NOMO-1 treated with dmso at 0.1 percent for 144 hours (cell line): ENCODE results near the gene RAPGEF4.

Experiments used
- DNase-seq: peaks from one replicate; lab custom pipeline; 2025; ENCODE audit not compliant: unreplicated experiment; lab: John Stamatoyannopoulos, UW

The RAPGEF4 gene

GRCh38 chr2:172894689-172895387 is 159.2 kb downstream of the RAPGEF4 start:
- DNase-seq = no peak

- DNase-seq = no peak
Observed at GRCh38 chr2:172896661-172897081, 161.0 kb downstream of the RAPGEF4 start.

- no peak for DNase-seq
Observed at GRCh38 chr2:172900871-172901270, 165.2 kb downstream of the RAPGEF4 start.

- no peak for DNase-seq
Observed at GRCh38 chr2:172901913-172902312, 166.3 kb downstream of the RAPGEF4 start.

GRCh38 chr2:172904236-172904635 is 168.6 kb downstream of the RAPGEF4 start:
- DNase-seq = no peak

GRCh38 chr2:172905937-172906811 is 170.5 kb downstream of the RAPGEF4 start:
- no peak for DNase-seq

- no peak for DNase-seq
Observed at GRCh38 chr2:172908275-172908674, 172.6 kb downstream of the RAPGEF4 start.

GRCh38 chr2:172909454-172909853 is 173.8 kb downstream of the RAPGEF4 start:
- no peak for DNase-seq

GRCh38 chr2:172912266-172912665 is 176.6 kb downstream of the RAPGEF4 start:
- no peak for DNase-seq

- DNase-seq = no peak
Observed at GRCh38 chr2:172914341-172915008, 178.8 kb downstream of the RAPGEF4 start.

GRCh38 chr2:172917716-172918115 is 182.1 kb downstream of the RAPGEF4 start:
- DNase-seq = no peak

- no peak for DNase-seq
Observed at GRCh38 chr2:172919732-172920131, 184.1 kb downstream of the RAPGEF4 start.

- no peak for DNase-seq
Observed at GRCh38 chr2:172921532-172922236, 186.0 kb downstream of the RAPGEF4 start.

- no peak for DNase-seq
Observed at GRCh38 chr2:172922306-172922705, 186.7 kb downstream of the RAPGEF4 start.

GRCh38 chr2:172922815-172923214 is 187.2 kb downstream of the RAPGEF4 start:
- no peak for DNase-seq

- no peak for DNase-seq
Observed at GRCh38 chr2:172924097-172924660, 188.5 kb downstream of the RAPGEF4 start.

GRCh38 chr2:172925600-172925999 is 190.0 kb downstream of the RAPGEF4 start:
- DNase-seq = no peak

GRCh38 chr2:172926785-172927640 is 191.4 kb downstream of the RAPGEF4 start:
- no peak for DNase-seq

- no peak for DNase-seq
Observed at GRCh38 chr2:172927641-172928357, 192.2 kb downstream of the RAPGEF4 start.
